Activated CD4-positive, alpha-beta T cell treated with anti-CD3 and anti-CD28 coated beads for 48 hours (primary cell): ENCODE measurements around the gene RAB11FIP4.

Source experiments
- DNase-seq: peaks from one replicate; pipeline ENCODE4 v3.0.0-alpha.2; 2020

RAB11FIP4 gene

DNA sequence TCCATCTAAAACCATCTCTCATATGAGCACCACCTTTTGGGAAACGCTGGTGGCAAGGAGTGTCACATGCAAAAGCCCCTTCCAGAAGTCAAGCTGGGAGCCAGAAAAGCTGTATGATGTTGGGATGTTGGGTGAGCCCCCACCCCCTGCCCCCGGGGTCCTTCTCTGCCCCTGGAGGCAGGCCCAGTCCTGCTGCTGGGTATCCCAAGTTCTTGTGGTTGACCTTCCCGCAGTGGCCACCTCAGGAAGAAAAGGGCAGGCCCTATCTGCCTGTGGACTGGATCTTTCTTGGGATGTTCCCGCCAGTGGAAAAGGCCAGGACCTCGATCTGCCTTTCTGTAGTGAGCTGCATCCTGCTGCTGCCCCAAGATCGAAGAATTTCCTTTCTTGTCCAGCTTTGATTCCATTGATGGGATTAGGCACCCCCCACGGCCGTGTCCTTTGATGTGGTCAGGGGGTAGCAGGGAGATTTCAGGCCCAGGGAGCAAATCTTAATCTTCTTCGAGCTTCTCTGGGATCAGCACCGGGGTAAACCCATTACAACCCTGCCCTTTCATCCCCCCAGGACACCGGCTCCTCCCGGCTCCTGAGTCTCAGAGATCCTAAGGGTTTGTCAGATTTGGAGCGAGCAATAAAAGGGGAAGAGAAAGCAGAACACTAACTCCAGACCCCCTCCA is 165.6 kb downstream of the RAB11FIP4 start:
- DNase-seq = no peak

DNA sequence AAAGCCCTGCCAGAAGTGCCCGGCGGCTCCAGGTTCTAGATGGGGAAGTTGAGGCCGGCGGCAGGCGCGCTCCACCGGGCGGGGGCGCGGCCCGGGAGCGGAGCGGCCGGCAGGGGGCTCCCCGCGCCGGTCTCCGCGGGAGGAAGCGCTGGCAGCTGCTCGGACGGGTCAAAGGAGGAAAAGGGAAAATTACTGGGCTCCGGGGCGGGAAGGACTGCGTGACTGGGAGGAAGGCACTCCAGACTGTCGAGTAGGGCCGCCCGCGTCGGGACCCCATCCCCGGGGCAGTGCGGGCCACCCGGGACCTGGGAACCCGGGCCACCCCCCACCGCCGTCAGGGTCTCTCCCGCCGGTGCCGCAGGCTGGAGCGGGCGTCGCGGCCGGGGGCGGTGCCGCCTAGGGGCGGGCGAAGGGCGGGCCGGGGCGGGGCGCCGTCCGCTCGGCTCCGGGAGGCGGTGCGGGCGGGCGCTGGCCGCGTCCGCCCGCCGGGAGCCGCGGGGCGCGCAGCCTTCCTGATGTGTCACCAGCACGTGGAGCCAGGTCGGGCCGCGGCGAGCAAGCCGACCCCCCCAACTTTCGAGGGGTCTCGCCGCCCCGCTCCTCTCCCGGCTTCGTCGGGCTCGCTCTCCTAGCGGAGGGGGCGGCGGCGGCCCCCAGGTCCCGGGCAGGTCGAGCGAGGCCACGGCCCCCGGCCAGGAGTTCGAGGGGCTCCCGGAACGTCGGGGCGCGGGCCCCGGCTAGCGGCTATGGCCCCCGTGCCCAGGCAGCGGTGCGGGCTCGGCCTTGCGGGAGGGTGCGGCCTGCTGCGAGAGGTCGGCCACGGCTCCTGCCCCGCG is 167.5 kb downstream of the RAB11FIP4 start:
- peak; percentile 64 for DNase-seq

DNA sequence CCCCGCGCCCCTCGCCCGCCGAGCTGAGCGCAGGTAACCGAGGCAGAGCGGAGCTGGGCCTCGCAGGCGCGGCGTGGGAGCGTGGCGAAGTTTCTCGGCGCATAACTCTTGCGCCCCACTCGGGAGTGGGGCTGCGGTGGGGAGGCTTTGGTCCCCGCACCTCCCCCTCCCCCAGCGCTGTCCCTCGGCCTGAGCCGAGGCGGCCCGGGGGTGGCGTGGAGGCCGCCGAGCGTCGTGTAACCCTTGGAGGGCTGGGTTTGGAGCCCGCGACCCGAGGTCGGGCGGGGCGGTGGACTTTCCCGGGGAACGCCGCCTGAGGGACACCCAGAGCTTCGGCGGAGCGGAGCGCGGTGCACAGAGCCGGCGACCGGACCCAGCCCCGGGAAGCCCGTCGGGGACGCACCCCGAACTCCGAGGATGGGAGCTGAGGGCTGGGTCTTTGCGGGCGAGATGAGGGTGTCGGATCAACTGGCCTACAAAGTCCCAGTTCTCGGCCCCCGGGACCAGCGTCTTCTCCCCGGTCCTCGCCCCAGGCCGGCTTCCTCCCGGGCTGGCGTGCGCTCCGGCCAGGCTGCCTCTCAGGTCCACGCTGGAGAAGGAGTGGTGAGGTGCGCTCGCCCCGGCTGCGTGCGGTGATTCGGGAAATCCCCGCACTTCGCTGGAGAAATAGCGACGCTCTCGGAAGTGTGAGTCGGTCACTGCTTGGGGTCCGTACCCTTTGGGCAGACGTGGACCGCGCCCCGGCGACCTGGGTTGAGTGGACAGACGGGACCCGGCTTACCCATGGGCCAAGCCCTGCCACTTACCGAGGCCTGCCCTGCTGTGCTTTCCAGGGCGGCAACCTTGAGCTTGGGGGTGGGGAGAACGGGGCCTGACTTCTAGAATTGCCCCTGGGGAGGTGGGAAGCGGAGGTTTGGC is 168.4 kb downstream of the RAB11FIP4 start:
- DNase-seq = no peak

DNA sequence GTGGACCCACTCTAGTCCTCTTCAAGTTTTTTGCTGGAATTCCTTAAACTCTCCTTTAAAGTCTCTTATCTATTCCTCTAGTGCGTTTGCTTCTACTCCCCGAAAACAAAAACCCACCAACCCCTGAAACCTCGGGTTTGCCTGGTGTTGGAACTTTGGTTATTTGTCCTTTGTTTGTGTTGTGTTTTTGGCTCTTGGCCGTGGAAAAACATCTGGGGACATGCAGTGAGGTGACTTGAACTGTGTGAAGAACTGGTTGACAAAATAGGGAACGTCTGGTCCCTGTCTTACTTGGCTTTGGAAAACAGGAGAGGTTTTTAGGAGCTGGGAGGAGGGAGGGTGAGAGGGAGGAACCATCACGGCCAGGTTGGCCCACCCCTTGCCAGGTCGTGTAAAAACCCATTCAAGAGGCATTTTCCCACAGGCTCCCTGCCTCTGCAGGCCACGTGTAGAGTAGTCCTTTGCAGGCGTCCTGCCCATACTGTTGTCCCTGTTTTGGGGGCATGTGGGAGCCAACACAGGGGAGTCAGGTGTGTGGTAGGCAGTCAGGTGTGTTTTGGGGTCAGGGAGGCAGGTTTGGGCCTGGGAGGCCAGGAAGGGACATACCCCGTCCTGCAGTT is 169.3 kb downstream of the RAB11FIP4 start:
- DNase-seq = no peak

DNA sequence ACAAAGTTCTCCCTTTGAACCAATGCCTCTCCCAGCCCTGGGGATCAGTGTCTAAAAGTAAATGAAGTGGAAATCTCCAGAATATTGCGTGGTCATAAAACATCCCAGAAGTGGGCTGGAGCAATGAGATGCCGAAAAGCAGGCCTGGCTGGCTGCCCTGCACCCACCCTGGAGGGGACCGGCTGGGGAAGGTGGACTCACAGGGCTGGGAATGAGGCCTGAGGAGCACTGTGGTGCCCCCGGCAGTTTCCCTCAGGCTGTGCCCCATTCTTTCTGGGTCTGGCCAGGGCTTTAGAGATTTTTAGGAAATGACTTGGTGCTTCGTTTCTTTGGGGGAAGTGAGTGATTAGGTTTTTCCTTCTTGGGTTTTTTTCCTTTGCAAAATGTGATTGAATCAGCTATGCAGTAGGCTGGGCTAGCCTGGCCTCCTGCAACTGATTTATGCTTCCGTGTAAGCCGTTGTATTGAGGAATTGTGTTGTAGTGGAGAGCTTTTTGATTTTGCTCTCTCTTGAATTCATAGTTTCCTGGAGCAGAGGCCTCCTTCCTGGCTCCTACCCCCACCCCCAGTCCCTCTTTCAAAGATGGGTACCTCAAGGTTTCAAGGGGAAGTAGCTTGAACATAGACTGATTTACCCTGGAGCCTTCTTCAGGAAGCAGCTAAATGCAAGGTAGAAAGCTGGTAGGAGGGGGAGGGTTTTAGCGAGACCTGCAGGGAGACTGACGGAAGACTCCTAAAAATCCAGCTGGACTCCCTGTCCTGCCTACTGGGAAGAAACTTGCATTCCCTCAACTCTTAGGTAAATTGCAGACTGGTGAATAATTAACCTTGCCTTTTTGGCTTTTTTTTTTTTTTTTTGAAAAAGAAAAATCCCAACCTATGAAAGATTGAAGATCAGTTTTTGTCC is 170.2 kb downstream of the RAB11FIP4 start:
- no peak for DNase-seq

DNA sequence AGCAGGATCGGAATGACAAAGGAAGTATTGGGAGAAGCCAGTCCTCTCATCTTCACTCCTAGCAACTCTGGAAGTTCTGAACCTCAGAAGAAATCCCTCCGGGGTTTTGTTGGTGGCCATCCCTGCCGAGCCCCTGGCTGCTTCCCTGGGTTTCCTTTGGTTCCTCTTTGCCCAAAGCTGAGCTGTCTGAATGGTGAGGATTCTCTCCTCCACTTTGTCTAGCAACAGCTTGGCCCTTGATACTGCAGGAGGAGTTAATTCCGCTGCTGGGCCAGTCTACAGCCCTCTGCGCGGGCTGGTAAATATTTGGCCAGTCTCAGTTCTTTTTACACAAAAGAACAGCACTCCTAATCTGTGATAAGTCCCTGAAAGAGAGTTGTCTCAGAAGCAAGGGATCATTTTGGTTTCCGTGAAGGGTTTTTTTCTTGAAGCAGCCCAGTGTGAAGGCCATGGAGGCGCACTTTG is 170.9 kb downstream of the RAB11FIP4 start:
- no peak for DNase-seq

DNA sequence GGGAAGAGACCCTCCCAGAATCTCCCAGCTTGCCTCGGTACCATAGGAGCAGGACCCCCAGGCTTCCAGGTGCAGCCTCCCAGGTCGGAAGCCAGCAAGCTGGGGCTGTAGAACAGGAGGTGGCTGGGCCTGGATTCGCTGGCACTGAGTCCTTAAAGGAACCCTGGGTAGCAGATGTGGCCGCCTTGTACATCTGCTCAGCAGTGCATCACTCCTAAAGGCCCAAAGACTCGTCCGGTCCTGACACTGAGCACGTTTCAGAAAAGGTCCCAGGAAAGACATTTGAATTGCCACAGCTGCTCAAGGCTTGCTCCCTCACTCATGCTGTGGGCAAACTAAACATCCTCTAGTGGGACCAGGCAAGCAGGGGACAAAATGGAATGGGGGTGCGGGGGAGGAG is 172.8 kb downstream of the RAB11FIP4 start:
- no peak for DNase-seq

DNA sequence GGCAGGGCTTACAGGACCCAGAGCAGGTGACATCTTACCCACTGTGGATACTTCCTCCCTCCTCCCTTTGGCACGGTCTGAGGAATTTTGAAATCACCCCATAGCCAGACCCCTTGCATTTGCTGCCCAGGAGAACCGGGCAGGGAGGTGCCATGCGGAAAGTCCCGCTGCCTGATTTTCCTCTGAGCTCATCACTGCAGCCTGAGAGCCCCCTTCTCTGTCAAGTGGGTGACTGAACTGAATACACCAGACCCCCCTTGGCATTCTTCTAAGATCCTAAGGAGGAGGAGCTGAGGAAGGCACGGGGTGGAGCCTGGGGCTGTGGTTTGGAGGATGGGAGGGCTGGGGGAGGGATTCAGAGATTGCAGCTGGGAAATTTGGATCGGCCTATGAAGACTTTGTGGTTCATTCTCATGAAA is 173.4 kb downstream of the RAB11FIP4 start:
- DNase-seq = no peak

DNA sequence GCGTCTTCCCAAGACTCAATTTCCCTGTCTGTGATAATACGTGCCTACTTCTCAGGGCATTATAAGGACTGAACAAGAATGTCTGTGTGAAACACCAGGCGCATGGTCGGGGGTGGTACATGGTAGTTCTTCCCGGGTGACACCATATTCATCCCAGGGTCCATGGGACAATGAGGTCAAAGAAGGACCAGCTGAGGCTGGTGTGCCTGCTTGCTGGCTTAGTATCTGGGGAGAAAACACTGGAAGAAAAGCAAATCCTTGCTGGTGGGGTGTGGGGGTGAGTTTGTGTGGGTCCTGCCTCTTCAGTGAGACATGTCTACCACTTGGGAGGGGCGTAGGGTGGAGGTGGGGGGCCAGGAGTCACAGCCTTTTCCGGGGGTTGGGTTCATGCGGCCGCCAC is 174.2 kb downstream of the RAB11FIP4 start:
- DNase-seq = no peak

DNA sequence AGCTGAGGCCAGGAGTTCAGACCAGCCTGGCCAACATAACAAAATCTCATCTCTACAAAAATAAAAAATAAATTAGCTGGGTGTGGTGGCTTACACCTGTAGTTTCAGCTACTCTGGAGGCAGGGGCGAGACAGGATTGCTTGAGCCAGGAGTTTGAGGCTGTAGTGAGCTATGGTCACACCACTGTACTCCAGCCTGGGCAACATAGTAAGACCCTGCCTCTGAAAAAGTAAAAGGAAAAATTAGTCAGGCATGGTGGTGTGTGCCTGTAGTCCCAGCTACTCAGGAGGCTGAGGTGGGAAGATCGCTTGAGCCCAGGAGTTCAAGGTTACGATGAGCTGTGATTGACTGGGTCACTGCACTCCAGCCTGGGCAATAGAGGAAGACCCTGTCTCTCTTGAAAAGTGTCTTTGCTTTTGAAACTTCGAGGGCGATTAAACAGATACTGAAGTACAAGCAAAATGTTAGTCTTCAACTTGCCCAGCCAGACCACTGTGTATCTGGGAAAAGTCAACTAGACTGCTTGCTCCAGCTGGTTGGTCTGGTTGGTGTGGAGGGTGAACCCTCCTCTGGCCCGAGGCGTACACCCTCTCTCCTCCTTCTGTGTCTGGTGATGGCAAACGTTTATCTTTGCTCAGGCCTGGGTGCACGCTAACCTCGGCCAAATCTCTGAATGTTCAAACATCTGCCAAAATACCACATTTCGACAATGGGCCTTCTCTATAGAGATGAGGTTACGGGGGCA is 174.9 kb downstream of the RAB11FIP4 start:
- DNase-seq = no peak

DNA sequence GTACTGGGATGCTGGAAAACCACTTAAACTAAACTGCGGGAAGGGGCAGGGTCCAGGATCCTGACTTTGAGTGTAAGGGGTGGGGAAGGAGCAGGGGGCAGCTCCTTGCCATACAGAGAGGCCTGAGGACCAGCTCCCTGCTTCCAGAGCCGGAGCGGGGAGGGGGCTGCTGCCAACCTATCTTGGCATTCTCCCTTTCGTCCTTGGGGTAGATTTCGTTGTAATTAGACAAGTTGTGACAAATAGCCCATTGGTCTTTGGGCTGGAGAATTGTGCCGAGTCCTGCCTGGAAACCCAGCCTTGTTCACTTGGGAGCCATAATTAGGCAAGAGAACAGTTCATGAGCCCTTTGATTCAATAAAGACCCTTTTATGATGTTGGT is 175.5 kb downstream of the RAB11FIP4 start:
- DNase-seq = no peak

DNA sequence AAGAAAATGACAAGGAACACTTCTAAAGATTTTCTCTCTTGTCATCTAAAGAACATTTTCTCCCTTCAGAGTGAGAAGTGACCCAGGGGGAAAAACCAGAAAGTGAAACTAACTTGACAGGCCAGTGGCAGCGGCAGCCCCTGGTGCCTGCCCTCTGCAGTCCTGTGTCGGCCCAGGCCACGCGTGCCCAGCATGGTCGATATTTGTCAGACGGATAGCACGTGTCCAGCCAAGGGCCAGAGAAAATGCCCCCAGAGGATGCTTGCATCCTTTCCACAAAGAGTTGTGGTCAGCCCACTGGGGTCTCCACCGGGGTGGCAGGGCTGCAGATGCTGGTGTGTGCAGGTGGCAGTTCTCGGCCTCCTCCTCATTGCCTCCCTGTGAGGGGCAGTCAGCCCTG is 176.6 kb downstream of the RAB11FIP4 start:
- no peak for DNase-seq

DNA sequence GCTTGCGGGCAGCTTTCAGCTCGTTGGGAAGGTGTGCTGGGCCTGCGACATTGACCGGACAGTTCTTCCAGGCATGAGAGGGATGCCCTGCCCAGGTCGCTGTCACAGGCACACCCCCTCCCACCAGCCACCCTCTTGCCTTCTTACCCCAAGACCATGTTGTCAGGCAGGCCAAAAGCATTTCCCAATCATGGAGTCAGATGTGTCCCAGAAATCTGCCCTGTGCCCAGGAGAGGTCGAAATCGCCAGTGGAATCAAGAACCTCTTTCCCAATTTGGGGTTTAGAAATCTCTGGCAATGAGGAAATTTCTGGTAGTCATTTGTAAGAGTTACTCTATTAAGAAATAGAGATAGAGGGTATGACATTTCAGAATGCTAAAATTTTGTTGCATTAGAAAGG is 177.1 kb downstream of the RAB11FIP4 start:
- DNase-seq = no peak

DNA sequence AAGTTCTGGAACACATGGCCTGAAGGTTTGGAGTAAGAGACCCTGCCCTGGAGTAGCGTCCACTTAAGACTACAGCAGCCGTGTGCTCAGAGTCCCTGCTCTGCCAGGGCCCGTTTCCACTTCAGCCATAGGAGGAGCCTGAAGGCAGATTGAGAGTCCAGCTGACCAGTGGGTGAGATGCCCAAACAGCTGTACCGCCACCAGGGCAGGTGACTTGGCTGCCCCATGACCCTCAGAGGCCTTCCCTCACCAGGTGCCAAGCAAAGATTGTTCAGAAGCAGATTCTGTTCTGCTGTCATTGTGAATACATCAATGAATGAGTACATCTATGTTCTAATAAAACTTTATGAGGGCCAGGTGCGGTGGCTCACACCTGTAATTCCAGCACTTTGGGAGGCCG is 178.8 kb downstream of the RAB11FIP4 start:
- no peak for DNase-seq

DNA sequence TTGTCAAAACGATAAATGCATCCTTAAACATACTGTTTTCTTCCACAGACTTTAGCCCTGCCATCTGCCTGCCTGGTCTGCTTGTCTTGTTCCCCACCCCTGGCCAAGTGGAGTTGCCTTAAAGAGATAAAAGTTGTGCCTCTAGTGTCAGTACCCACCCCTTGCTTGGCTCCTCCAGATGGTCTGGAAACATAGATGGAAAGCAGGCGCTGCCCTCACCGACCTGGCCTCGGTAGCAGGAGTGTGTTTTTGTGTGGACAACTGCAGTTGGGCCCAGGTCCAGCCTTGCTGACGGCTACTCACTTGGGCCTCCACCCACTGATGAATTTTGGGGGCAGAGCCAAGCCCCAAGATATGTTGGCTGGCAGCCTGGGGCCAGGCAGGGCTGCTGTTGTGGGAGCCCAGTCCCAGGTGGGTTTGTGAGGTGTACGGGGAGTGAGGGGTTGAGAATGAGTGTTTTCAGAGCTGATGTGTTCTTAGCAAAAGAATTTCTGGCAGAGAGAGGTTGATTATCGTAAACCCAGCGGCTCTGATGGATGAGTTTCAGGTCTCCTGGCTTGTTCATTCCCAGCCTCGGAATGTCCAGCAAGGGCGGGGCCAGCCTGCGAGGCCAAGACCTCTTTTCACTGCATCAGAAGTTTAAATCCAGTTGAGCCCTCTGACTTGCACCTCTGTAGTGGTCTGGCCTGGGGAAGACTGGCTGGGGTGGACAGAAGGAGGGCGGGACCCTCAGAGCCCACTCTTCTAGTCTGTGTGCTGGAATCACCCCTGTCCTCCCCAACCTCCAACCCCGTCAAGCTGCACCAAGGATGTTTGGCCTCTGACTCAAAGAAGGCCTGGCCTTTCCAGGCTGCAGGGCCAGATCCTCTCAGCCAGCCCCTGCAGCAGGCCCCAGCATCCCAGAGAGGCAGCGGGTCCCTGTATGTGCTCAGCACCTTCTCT is 179.7 kb downstream of the RAB11FIP4 start:
- DNase-seq = no peak

DNA sequence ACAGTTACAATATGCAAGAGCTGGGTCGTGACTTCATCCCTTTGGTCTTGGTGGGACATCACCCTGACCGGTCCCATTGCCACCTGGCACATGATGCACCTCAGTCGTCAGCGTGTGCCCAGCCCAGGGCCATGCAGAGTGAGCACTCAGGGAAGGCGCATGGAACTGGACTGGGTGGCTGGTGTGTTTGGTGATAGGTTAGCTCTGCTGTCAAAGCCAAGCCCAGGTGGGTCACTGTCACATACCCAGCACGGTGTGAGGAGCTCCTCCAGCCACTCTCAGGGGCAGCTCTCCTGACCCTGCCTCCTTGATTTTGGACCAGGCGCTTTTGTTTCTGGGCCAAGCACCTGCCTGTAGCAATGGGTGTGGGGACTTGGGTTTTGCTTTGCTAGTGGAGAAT is 180.9 kb downstream of the RAB11FIP4 start:
- no peak for DNase-seq

DNA sequence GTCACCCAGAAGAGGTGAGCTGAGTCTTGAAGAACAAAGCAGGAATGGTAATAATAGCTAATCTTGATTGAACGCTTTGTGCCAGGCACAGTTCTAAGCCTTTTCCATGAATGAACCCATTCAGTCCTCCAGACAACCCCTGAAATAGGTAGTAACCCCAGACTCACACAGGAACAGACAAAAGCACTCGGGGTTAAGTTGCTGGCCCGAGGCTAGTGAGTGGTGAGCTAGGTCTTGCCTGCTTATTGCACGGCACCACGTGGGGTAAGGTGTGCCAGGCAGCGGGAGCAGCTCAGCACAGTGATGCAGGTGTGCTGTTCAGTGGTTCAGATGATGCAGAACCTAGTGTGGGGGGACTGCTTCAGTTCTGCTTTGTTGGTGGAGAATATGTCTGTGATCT is 181.6 kb downstream of the RAB11FIP4 start:
- no peak for DNase-seq

DNA sequence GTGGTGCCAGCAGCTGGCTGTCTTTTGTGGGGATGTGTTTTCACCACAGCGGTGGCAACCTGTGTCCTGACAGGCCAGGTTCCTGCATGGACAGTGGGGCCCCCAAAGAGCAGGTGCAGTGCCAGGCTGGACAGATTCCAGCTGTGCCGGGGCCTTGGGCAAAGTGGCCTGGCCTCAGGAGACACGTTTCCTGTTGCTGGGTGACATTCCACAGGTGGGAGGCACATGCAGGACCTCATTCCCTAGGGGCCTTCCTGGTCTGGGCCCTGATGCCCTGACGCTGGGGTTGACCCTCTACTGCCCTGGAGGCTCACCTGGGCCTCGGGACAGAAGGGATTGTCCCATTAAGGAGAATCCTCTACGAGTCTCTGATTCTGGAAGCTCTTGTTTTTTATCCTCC is 182.4 kb downstream of the RAB11FIP4 start:
- no peak for DNase-seq

DNA sequence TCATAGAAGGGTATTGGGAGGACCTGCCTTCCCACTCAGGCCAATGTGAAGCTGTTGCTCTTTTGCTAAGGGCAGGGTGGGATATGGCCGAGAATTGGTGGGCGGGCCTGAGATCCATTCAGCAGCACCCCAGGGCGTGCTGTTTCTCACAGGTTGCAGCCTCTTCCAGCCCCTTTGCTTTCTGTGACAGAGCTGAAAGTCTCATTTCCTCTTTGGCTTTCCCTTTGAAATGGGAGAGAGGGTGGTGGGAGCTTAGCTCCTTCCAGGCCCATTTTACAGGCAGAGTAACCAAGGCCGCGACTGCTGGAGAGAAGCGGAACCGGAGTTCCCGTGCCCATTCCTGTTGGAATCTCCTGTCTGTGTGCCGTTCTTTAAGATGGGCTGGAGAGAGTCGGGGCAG is 183.0 kb downstream of the RAB11FIP4 start:
- no peak for DNase-seq

DNA sequence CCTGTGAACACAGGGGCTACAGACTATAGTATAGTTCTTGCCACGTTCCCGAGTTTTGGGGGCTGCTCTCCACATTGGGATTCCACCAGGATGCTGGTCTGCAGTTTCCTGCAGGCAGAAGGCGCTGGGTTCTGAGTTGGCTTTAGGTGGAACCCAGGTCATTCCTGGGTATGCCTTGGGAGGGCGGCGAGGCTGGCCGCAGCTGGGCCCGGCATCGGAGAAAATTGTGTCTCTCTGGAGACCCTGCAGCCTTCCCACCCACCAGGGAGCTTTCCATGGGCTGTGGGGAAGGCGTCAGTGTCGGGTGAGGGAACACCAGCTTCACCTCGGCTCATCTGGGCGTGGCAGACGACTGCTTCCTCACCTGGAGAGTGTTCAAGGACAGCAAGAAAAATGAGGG is 183.6 kb downstream of the RAB11FIP4 start:
- no peak for DNase-seq
